Neural progenitor cell (in vitro differentiated cells): ENCODE results near the gene INTS4.
"Not testable (repeated sequence)": the region's sequence is repeated elsewhere in the genome, so short reads cannot be mapped to it uniquely, and the experiment has no call there.

Source experiments
- EZH2 ChIP-seq: fragments of 200-600 bp; sonication (generic); IDR thresholded peaks from 2 replicates; pipeline ENCODE4 v1.6.1; 2017; ENCODE audit warnings: antibody characterized with exemption, mild to moderate bottlenecking, moderate library complexity
- TF ChIP-seq, protein P1 (sequence below): fragments of 200-600 bp; sonication (generic); IDR thresholded peaks from 2 replicates; pipeline ENCODE4 v1.5.1; 2017; ENCODE audit warnings: antibody characterized with exemption, mild to moderate bottlenecking

DNA sequence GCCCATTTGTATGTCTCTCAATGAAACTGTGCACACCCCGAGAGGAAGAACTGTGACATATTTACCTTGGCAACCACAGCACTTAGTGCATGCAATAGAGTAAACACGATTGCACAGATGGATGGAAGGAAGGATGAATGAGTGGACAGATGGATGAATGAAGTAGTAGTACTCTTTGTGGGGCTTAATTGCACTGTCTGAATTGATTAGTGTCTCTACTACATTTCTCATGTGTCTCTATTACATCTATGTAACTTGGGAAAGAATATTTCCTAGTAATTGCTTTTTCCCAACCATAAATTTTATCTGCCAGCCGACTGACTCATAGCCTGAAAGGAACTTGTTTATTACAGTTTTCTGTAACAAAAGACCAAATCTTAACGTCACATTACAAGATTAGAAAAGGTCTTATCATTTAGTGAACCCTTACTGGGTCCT, 103.8 kb downstream of the INTS4 start:
- TF ChIP-seq, protein P1, sequence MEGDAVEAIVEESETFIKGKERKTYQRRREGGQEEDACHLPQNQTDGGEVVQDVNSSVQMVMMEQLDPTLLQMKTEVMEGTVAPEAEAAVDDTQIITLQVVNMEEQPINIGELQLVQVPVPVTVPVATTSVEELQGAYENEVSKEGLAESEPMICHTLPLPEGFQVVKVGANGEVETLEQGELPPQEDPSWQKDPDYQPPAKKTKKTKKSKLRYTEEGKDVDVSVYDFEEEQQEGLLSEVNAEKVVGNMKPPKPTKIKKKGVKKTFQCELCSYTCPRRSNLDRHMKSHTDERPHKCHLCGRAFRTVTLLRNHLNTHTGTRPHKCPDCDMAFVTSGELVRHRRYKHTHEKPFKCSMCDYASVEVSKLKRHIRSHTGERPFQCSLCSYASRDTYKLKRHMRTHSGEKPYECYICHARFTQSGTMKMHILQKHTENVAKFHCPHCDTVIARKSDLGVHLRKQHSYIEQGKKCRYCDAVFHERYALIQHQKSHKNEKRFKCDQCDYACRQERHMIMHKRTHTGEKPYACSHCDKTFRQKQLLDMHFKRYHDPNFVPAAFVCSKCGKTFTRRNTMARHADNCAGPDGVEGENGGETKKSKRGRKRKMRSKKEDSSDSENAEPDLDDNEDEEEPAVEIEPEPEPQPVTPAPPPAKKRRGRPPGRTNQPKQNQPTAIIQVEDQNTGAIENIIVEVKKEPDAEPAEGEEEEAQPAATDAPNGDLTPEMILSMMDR: not testable (repeated sequence)
- not testable (repeated sequence) for TF ChIP-seq EZH2
